NCI-H748 treated with DMSO at 0.1 percent for 48 hours (cell line): ENCODE results near the gene CAMK1G.

Experiments
- DNase-seq: peaks from one replicate; lab custom pipeline; 2025; lab: John Stamatoyannopoulos, UW

CAMK1G gene

GRCh38 chr1:209619696-209620486, 36.4 kb downstream of the CAMK1G start:
- no peak for DNase-seq

GRCh38 chr1:209620487-209620884, 37.0 kb downstream of the CAMK1G start:
- no peak for DNase-seq

GRCh38 chr1:209621286-209621685, 37.8 kb downstream of the CAMK1G start:
- DNase-seq = no peak

GRCh38 chr1:209621741-209622655, 38.5 kb downstream of the CAMK1G start:
- no peak for DNase-seq

- no peak for DNase-seq
These were observed 39.6 kb downstream of the CAMK1G start for GRCh38 chr1:209622841-209623829.

- no peak for DNase-seq
These were observed 41.3 kb downstream of the CAMK1G start for GRCh38 chr1:209624558-209625549.

- no peak for DNase-seq
These were observed 42.3 kb downstream of the CAMK1G start for GRCh38 chr1:209625791-209626285.

GRCh38 chr1:209626346-209627026, 43.0 kb downstream of the CAMK1G start:
- DNase-seq = no peak

GRCh38 chr1:209627027-209627731, 43.7 kb downstream of the CAMK1G start:
- no peak for DNase-seq

- peak; percentile 18 for DNase-seq
These were observed 44.2 kb downstream of the CAMK1G start for GRCh38 chr1:209627732-209628196.

GRCh38 chr1:209628618-209629299, 45.2 kb downstream of the CAMK1G start:
- DNase-seq = no peak

- DNase-seq = no peak
These were observed 46.3 kb downstream of the CAMK1G start for GRCh38 chr1:209629621-209630382.

GRCh38 chr1:209630383-209631225, 47.1 kb downstream of the CAMK1G start:
- no peak for DNase-seq

- no peak for DNase-seq
These were observed 50.0 kb downstream of the CAMK1G start for GRCh38 chr1:209633335-209633997.

GRCh38 chr1:209634005-209634737, 50.7 kb downstream of the CAMK1G start:
- no peak for DNase-seq
